Measurements from ENCODE around the gene MAMDC4. TPM values are rescaled to one million over a fixed set of nuclear protein-coding genes. Genes with fewer than 3 reads are reported as not detected.

Gene MAMDC4
- total and polyA plus RNA-seq, 2 of the 13 experiments (the other 11 are each of a cell fraction or from before 2014, with no cell fraction given) = 6.0 to 6.8 TPM

DNA sequence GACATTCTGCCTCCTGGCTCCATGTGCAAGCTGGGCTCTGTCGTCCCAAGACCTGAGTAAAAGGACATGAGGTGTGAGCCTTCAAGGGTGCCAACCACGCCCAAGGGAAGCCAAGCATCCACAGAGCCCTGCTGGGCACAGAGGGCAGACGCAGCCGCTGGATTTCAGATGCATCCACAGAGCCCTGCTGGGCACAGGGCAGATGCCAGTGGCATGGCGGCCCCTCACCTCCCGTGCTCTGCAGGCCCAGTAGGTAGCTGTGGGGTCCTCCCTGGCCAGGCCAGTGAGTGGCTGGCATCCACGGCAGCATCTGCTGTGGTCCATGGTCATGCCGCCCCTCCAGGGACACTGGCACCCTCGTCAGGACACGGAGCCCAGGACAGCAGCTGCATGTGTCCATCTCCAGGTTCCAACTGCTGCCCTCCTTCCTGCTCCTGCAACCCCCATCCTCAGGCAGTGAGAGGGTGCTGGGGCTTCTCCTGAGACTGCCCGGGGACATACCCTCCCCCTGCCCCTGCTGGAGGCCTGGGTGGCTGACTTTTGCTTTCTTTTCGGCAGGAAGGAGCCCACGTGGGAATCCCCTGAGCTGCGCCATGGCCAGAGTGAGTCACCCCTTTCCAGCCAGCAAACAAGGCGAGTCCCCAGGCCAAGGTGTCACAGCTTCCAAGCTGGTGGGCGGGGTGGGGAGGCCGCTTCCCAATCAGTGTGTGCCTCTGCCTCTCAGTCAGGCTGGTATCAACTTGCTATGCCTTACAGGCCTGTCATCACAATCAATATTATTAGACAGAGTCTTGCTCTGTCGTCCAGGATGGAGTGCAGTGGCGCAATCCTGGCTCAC lies 30.2 kb downstream of the MAMDC4 start (continued):
- TF ChIP-seq ZNF567 (CRISPR knock-in tag; IDR thresholded peaks at IDR 0.05; ENCODE audit: borderline replicate concordance) = no peak
- no peak for TF ChIP-seq ZNF251 (CRISPR knock-in tag; IDR thresholded peaks at IDR 0.05)
- no peak for TF ChIP-seq SP1 (IDR thresholded peaks at IDR 0.05)
- TF ChIP-seq SP1 (CRISPR knock-in tag; IDR thresholded peaks at IDR 0.05) = peak; percentile 82
- TF ChIP-seq MED13 (CRISPR knock-in tag; IDR thresholded peaks at IDR 0.05) = no peak
- TF ChIP-seq, protein P1, sequence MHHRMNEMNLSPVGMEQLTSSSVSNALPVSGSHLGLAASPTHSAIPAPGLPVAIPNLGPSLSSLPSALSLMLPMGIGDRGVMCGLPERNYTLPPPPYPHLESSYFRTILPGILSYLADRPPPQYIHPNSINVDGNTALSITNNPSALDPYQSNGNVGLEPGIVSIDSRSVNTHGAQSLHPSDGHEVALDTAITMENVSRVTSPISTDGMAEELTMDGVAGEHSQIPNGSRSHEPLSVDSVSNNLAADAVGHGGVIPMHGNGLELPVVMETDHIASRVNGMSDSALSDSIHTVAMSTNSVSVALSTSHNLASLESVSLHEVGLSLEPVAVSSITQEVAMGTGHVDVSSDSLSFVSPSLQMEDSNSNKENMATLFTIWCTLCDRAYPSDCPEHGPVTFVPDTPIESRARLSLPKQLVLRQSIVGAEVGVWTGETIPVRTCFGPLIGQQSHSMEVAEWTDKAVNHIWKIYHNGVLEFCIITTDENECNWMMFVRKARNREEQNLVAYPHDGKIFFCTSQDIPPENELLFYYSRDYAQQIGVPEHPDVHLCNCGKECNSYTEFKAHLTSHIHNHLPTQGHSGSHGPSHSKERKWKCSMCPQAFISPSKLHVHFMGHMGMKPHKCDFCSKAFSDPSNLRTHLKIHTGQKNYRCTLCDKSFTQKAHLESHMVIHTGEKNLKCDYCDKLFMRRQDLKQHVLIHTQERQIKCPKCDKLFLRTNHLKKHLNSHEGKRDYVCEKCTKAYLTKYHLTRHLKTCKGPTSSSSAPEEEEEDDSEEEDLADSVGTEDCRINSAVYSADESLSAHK (CRISPR knock-in tag; IDR thresholded peaks at IDR 0.05; ENCODE audit: borderline replicate concordance) = no peak
- no peak for TF ChIP-seq ZNF253 (CRISPR knock-in tag; IDR thresholded peaks at IDR 0.05; ENCODE audit: borderline replicate concordance)
- TF ChIP-seq EED (CRISPR knock-in tag; IDR thresholded peaks at IDR 0.05) = no peak
- TF ChIP-seq, protein P2, sequence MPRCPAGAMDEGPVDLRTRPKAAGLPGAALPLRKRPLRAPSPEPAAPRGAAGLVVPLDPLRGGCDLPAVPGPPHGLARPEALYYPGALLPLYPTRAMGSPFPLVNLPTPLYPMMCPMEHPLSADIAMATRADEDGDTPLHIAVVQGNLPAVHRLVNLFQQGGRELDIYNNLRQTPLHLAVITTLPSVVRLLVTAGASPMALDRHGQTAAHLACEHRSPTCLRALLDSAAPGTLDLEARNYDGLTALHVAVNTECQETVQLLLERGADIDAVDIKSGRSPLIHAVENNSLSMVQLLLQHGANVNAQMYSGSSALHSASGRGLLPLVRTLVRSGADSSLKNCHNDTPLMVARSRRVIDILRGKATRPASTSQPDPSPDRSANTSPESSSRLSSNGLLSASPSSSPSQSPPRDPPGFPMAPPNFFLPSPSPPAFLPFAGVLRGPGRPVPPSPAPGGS (CRISPR knock-in tag; IDR thresholded peaks at IDR 0.05) = peak; percentile 65
- peak; percentile 83; the same call in 1 of the 2 replicates for TF ChIP-seq ZNF337 (CRISPR knock-in tag; IDR thresholded peaks at IDR 0.05; ENCODE audit: borderline replicate concordance, low read depth)
- peak; percentile 86; the same call in 1 of the 2 replicates for TF ChIP-seq ZNF510 (CRISPR knock-in tag; IDR thresholded peaks at IDR 0.05; ENCODE audit: low read depth)
- no peak for TF ChIP-seq BRD4 (CRISPR knock-in tag; IDR thresholded peaks at IDR 0.05)
- TF ChIP-seq, protein P3, sequence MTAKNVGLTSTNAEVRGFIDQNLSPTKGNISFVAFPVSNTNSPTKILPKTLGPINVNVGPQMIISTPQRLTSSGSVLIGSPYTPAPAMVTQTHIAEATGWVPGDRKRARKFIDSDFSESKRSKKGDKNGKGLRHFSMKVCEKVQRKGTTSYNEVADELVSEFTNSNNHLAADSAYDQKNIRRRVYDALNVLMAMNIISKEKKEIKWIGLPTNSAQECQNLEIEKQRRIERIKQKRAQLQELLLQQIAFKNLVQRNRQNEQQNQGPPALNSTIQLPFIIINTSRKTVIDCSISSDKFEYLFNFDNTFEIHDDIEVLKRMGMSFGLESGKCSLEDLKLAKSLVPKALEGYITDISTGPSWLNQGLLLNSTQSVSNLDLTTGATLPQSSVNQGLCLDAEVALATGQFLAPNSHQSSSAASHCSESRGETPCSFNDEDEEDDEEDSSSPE (CRISPR knock-in tag; IDR thresholded peaks at IDR 0.05) = 0 out of 2 replicates have a peak, but pooled peaks have one; percentile 38
- peak; percentile 87 for TF ChIP-seq MTA1 (CRISPR knock-in tag; IDR thresholded peaks at IDR 0.05; ENCODE audit: borderline replicate concordance)
- no peak for TF ChIP-seq MBNL3 (CRISPR knock-in tag; conservative IDR thresholded peaks at IDR 0.05)
- peak; percentile 79; the same call in 1 of the 2 replicates for TF ChIP-seq ZNF343 (CRISPR knock-in tag; IDR thresholded peaks at IDR 0.05)
- TF ChIP-seq CBX1 (IDR thresholded peaks at IDR 0.05; ENCODE audit: low read depth) = peak; percentile 60
- no peak for TF ChIP-seq KLF15 (CRISPR knock-in tag; IDR thresholded peaks at IDR 0.05; ENCODE audit: borderline replicate concordance)
- TF ChIP-seq, protein P4, sequence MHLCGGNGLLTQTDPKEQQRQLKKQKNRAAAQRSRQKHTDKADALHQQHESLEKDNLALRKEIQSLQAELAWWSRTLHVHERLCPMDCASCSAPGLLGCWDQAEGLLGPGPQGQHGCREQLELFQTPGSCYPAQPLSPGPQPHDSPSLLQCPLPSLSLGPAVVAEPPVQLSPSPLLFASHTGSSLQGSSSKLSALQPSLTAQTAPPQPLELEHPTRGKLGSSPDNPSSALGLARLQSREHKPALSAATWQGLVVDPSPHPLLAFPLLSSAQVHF (CRISPR knock-in tag; IDR thresholded peaks at IDR 0.05) = no peak
- TF ChIP-seq ZNF891 (CRISPR knock-in tag; IDR thresholded peaks at IDR 0.05) = peak; percentile 81
- TF ChIP-seq HIVEP1 (CRISPR knock-in tag; IDR thresholded peaks at IDR 0.05) = peak; percentile 99
- TF ChIP-seq, protein P5, sequence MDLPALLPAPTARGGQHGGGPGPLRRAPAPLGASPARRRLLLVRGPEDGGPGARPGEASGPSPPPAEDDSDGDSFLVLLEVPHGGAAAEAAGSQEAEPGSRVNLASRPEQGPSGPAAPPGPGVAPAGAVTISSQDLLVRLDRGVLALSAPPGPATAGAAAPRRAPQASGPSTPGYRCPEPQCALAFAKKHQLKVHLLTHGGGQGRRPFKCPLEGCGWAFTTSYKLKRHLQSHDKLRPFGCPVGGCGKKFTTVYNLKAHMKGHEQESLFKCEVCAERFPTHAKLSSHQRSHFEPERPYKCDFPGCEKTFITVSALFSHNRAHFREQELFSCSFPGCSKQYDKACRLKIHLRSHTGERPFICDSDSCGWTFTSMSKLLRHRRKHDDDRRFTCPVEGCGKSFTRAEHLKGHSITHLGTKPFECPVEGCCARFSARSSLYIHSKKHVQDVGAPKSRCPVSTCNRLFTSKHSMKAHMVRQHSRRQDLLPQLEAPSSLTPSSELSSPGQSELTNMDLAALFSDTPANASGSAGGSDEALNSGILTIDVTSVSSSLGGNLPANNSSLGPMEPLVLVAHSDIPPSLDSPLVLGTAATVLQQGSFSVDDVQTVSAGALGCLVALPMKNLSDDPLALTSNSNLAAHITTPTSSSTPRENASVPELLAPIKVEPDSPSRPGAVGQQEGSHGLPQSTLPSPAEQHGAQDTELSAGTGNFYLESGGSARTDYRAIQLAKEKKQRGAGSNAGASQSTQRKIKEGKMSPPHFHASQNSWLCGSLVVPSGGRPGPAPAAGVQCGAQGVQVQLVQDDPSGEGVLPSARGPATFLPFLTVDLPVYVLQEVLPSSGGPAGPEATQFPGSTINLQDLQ (CRISPR knock-in tag; IDR thresholded peaks at IDR 0.05) = no peak
